GM10248 (cell line): ENCODE results near the gene RNF223.
"Not testable (repeated sequence)": the region's sequence is repeated elsewhere in the genome, so short reads cannot be mapped to it uniquely, and the experiment has no call there.

Experiments used
- CTCF ChIA-PET: fragments of 300-600 bp; sonication (Branson Sonifier 250); formaldehyde crosslinking; extraction: SDS; loops from one replicate; lab custom pipeline; 2021; ENCODE audit warnings: antibody characterized with exemption; lab: Yijun Ruan, JAX
- POLR2A ChIA-PET: fragments of 350-650 bp; sonication (Branson Sonifier 250); formaldehyde crosslinking; extraction: SDS; loops from one replicate; lab custom pipeline; 2020; ENCODE audit warnings: antibody characterized with exemption; lab: Yijun Ruan, JAX
- DNase-seq: peaks from one replicate; pipeline ENCODE4 v3.0.0; 2012; ENCODE audit errors: extremely low spot score
- TF ChIP-seq, protein P1 (sequence below): IDR thresholded peaks from 2 replicates; pipeline ENCODE4 v1.5.1; 2012; ENCODE audit warnings: mild to moderate bottlenecking, low read depth; ENCODE audit errors: extremely low read depth, missing control alignments, control extremely low read depth

The RNF223 gene

DNA sequence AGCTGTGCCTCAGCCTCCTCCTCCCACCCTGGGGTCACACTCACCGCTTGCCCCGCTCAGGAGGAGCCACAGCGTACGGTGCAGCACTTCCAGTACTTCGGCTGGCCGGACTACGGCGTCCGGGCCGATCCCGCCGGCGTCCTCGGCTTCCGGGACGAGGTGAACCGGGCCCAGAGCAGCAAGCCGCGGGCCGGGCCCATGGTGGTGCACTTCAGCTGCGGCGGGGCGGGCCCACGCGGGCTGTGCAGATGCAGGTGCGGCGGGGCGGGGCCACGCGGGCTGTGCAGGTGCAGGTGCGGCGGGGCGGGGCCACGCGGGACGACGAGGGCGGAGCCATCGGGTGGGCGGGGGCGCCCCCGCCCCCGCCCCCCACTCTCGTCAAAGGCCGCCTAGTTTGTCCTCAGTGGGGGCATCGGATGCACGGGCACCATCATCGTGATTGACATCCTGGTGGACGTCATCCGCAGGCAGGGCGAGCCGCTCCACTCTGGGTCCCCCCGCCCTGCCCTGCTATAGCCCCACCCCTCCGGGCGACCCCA, 5.5 kb downstream of the RNF223 start:
- ChIA-PET CTCF (interaction anchor here (0.8 kb wide), 1 partner anchor 35 kb away, joined by 3 read pairs; no protein-coding TSS in a partner anchor), POLR2A (no interaction called here)
- no peak for DNase-seq
- TF ChIP-seq, protein P1, sequence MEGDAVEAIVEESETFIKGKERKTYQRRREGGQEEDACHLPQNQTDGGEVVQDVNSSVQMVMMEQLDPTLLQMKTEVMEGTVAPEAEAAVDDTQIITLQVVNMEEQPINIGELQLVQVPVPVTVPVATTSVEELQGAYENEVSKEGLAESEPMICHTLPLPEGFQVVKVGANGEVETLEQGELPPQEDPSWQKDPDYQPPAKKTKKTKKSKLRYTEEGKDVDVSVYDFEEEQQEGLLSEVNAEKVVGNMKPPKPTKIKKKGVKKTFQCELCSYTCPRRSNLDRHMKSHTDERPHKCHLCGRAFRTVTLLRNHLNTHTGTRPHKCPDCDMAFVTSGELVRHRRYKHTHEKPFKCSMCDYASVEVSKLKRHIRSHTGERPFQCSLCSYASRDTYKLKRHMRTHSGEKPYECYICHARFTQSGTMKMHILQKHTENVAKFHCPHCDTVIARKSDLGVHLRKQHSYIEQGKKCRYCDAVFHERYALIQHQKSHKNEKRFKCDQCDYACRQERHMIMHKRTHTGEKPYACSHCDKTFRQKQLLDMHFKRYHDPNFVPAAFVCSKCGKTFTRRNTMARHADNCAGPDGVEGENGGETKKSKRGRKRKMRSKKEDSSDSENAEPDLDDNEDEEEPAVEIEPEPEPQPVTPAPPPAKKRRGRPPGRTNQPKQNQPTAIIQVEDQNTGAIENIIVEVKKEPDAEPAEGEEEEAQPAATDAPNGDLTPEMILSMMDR, result no peak

DNA sequence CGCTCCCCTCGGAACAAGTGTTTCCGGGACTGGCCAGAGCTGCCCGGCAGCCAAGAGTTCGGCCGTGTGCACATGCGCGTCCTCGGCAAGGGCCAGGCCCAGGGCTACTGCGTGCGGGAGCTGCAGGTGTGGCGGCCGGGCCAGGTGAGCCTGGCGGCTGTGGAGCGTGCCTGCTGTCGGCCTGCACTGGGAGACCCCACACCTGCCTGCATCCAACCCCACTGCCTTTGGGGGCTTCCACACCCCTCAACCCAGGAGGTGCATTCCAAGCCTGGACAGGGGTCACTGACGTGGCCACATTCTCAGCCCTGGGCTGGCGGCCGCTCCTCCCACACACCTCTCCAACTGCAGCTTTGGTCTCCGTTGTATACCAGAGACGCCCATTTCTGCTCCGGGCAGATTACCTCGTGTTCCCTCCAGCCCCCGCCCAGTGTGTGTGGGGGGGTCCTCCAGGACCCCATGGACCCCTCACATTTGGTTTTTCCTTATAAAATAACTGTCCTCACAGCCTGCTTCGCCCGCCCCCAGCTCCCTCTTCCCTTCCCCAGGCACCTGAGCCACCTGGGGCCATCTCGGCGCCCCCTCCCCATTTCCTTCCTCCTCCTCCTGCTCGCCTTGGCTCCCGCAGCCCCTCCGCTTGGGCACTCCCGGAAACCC, 6.1 kb downstream of the RNF223 start:
- DNase-seq, result no peak
- TF ChIP-seq, protein P1, result no peak
- ChIA-PET POLR2A (no interaction called here), CTCF (interaction anchor here (0.8 kb wide), 1 partner anchor 34 kb away, joined by 3 read pairs; no protein-coding TSS in a partner anchor)

DNA sequence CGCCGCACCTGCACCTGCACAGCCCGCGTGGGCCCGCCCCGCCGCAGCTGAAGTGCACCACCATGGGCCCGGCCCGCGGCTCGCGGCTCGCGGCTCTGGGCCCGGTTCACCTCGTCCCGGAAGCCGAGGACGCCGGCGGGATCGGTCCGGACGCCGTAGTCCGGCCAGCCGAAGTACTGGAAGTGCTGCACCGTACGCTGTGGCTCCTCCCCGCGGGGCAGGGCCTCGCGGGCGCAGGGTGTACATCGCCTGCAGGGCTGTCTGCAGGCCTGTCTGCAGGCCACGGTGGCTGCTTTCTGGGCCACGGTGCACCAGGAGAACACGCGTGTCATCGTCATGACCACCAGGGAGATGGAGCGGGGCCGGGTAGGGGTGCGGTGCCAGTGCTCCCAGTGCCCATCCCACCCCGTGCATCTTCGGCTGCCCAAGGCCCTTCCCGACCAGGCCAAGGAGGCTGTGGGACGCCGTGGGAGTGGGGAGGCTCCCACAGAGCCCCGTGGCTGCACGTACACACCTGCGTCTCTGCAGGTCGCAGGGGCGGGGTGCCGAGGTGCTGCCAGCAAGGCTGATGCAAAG, 6.7 kb downstream of the RNF223 start:
- TF ChIP-seq, protein P1, result no peak
- POLR2A ChIA-PET, result no interaction called here
- CTCF ChIA-PET, result interaction anchor here (0.8 to 1.7 kb wide), 2 partner anchors 34 kb away, joined by 3 read pairs; no protein-coding TSS in a partner anchor
- DNase-seq, result no peak

DNA sequence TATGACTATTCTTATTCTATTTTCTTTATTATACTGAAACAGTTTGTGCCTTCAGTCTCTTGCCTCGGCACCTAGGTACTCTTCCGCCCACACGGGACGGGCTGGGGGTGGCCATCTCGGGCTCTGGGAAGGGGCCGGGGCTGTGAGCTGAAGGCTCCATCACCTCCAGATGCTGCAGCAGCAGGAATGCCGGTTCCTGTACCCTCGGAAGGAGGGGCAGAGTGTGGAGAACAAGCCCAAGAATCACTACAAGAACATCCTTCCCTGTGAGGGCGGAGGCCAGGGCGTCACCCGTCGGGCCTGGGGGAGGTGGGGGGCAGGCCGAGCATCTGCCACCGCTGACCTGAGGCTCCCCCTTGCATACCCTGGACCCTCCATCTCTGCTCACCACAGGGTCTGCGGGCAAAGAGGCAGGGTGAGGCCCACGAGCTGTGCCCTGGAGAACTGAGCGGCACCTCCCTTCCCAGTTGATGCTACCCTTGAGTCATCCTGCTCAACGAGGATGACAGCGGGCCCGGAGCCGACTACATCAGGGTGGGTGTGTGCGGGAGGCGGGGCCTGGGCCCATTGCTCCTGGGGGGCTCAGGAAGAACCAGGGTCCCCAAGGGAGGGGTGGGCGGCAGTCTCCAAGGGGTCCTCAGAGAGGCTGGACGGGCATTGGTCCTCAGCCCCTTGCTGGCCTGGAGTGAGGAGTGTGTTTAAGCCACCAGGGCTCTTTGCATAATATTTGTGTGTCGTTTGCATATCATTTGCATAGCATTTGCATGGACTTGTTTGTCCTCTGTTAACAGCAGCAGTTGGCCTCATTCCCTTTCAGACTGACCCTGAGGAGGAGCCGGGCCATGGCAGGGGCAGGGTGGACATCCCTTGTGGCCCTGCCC, 7.5 kb downstream of the RNF223 start:
- TF ChIP-seq, protein P1, result no peak
- DNase-seq, result no peak
- ChIA-PET CTCF (interaction anchor here (1.3 to 1.7 kb wide), 2 partner anchors 26 to 33 kb away, joined by 3 to 4 read pairs; no protein-coding TSS in a partner anchor), POLR2A (no interaction called here)

DNA sequence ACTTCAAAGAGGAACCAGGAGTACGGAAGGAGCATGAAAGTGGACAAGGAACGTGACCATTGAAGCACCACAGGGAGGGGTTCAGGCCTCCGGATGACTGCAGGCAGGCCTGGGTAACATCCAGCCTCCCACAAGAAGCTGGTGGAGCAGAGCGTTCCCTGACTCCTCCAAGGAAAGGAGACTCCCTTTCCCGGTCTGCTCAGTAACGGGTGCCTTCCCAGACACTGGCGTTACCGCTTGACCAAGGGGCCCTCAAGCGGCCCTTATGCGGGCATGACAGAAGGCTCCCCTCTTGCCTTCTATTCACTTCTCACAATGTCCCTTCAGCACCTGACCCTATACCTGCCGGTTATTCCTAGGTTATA, 8.2 kb downstream of the RNF223 start:
- POLR2A ChIA-PET, DNase-seq: not testable (repeated sequence)
- CTCF ChIA-PET, result interaction anchor here (1.3 to 1.7 kb wide), 2 partner anchors 26 to 33 kb away, joined by 3 to 4 read pairs; no protein-coding TSS in a partner anchor

DNA sequence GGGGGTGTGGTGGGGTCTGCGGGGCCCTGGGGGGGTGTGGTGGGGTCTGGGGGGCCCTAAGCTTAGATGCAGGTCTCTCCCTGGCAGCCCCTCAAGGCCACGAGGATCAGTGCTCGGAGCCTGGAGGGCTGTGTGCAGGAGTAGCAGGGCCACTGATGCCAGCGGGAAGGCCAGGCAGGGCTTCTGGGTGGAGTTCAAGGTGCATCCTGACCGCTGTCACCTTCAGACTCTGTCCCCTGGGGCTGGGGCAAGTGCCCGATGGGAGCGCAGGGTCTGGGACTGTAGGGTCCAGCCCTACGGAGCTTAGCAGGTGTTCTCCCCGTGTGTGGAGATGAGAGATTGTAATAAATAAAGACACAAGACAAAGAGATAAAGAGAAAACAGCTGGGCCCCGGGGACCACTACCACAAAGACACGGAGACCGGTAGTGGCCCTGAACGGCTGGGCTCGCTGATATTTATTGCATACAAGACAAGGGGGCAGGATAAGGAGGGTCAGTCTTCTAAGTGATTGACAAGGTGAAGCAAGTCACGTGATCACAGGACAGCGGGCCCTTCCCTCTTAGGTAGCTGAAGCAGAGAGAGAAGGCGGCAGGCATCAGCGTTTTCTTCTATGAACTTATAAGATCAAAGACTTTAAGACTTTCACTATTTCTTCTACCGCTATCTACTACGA, 8.7 kb downstream of the RNF223 start:
- TF ChIP-seq, protein P1, result no peak
- ChIA-PET POLR2A (interaction anchor here (0.7 kb wide), 1 partner anchor 71 kb away, joined by 3 read pairs; no protein-coding TSS in a partner anchor), CTCF (interaction anchor here (1.3 to 4.1 kb wide), 5 partner anchors 25 to 226 kb away, joined by 3 to 53 read pairs (median 4); partner anchors contain the start of genes ISG15 and PERM1)
- no peak for DNase-seq
